Measurements from ENCODE around the gene COX4I2. TPM values are rescaled to one million over a fixed set of nuclear protein-coding genes. Genes with fewer than 3 reads are reported as not detected.
"Not testable (repeated sequence)": the region's sequence is repeated elsewhere in the genome, so short reads cannot be mapped to it uniquely, and the experiment has no call there.

Gene COX4I2
- total and polyA plus RNA-seq, 5 donors from 2014 or later: not detected

DNA sequence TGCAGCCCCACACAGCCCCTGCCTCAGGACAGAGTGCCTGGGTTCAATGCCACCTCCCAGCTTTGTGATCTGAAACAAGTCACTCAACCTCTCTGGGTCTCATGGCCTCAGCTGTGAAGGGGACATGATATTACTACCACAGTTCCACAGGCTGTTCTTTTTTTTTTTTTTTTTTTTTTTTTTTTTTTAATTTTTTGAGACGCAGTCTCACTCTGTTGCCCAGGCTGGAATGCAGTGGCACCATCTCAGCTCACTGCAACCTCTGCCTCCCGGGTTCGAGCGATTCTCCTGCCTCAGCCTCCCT, 41.3 kb upstream of the COX4I2 start:
- DNase-seq; H3K27ac Mint-ChIP-seq; H3K27me3 ChIP-seq (ENCODE audit: control insufficient read depth, insufficient read depth, low read length); H3K4me3 Mint-ChIP-seq; H3K4me1 ChIP-seq (ENCODE audit: control insufficient read depth, insufficient read depth, low read length, poor library complexity, severe bottlenecking); H3K36me3 ChIP-seq (ENCODE audit: control insufficient read depth, insufficient read depth, low read length); ATAC-seq (ENCODE audit: low read depth in 2 of 2); H3K9me3 ChIP-seq (ENCODE audit: control insufficient read depth in 2 of 2, low read length in 2 of 2); H3K27me3 Mint-ChIP-seq; H3K36me3 Mint-ChIP-seq; H3K4me1 Mint-ChIP-seq; H3K4me3 ChIP-seq (ENCODE audit: low read depth, low read length); H3K27ac ChIP-seq (ENCODE audit: insufficient read depth, low read length, poor library complexity, severe bottlenecking); H3K9me3 Mint-ChIP-seq: not testable (repeated sequence)

DNA sequence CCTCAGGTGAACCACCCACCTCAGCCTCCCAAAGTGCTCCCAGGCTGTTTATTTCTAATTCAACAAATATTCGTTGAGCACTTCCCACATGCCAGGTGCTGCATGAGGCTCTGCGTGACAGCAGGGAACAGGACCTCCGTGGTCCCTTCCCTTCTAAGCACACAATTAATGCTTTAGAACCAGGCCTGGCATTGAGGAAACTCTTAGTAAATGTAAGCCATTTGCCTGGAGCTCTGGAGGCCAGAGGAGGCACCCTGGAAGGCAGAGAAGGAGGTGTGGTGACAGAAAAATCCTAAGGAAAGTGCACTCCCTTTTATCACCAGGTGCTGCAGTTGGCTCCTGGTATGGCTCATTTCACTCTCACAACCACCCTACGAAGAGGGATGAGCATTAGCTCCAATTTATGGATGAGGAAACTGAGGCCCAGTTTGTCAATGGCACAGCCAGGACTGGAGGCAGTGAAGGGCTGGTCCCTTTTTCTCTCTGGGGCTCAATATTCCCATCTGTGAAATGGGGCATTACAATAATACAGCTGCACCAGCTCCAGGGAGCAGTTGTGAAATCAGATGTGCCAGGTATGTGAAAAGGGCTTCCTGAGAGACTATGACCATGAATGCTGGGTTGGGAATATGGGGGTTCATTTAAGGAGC, 40.8 kb upstream of the COX4I2 start:
- H3K9me3 Mint-ChIP-seq: no peaks in the 10 kb centered on the region
- DNase-seq (no peak), ATAC-seq (ENCODE audit: low read depth in 2 of 2) (no peak)
- no peaks in the 10 kb centered on the region for H3K36me3 Mint-ChIP-seq
- H3K4me1 Mint-ChIP-seq: peaks cover 0 to 3% (median 0%) of the 10 kb centered on the region in 4 donors
- H3K36me3 ChIP-seq (ENCODE audit: control insufficient read depth, insufficient read depth, low read length): no peaks in the 10 kb centered on the region
- no peaks in the 10 kb centered on the region for H3K27me3 ChIP-seq (ENCODE audit: control insufficient read depth, insufficient read depth, low read length)
- H3K27ac Mint-ChIP-seq: no peak overlapping the region
- no peak overlapping the region for H3K4me3 Mint-ChIP-seq
- no peak overlapping the region for H3K27ac ChIP-seq (ENCODE audit: insufficient read depth, low read length, poor library complexity, severe bottlenecking)
- H3K9me3 ChIP-seq (ENCODE audit: control insufficient read depth in 2 of 2, low read length in 2 of 2): no peaks in the 10 kb centered on the region
- peaks cover 4% of the 10 kb centered on the region for H3K27me3 Mint-ChIP-seq
- no peaks in the 10 kb centered on the region for H3K4me1 ChIP-seq (ENCODE audit: control insufficient read depth, insufficient read depth, low read length, poor library complexity, severe bottlenecking)
- no peak overlapping the region for H3K4me3 ChIP-seq (ENCODE audit: low read depth, low read length)

DNA sequence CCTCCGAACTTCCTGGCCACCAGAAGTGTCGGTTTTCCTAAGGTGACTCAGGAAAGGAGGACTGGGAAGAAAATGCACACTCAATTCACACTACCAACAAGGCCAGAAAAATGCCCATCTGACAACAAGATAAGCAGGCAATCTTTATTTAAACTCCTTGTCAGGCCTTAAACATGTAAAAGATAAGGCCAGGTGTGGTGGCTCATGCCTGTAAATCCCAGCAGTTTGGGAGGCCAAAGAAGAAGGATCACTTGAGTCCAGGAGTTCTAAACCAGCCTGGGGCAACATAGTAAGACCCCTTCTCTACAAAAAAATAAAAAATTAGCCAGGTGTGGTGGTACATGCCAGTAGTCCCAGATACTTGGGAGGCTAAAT, 40.2 kb upstream of the COX4I2 start:
- H3K9me3 Mint-ChIP-seq: no peaks in the 10 kb centered on the region
- peaks cover 4% of the 10 kb centered on the region for H3K27me3 Mint-ChIP-seq

DNA sequence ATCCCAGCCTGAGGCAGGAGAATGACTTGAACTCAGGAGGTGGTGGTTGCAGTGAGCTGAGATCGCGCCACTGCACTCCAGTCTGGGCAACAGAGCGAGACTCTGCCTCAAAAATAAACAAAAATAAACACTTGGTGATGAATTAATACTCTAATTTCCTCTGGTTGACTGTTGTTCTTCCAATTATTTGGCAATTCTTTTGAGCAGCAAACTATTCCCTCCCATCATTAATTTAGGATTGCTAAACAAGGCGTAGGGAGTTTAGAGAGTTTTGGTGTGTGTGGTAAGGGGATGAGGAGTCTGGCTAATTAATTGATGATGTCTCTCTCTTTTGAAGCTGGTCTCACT, 35.3 kb upstream of the COX4I2 start:
- ATAC-seq (ENCODE audit: low read depth in 2 of 2) (no peak), DNase-seq (no peak)
- no peaks in the 10 kb centered on the region for H3K9me3 ChIP-seq (ENCODE audit: control insufficient read depth in 2 of 2, low read length in 2 of 2)
- H3K9me3 Mint-ChIP-seq: peaks cover 0 to 3% (median 0%) of the 10 kb centered on the region in 7 donors
- no peak overlapping the region for H3K27ac ChIP-seq (ENCODE audit: insufficient read depth, low read length, poor library complexity, severe bottlenecking)
- H3K4me1 ChIP-seq (ENCODE audit: control insufficient read depth, insufficient read depth, low read length, poor library complexity, severe bottlenecking): peaks cover 40% of the 10 kb centered on the region
- peaks cover 43% of the 10 kb centered on the region for H3K27me3 Mint-ChIP-seq
- H3K4me1 Mint-ChIP-seq: peaks cover 11 to 34% (median 24%) of the 10 kb centered on the region in 4 donors
- H3K36me3 Mint-ChIP-seq: no peaks in the 10 kb centered on the region
- peak overlapping the region; percentile 11 for H3K4me3 ChIP-seq (ENCODE audit: low read depth, low read length)
- peak overlapping the region in 1 of 3 donors; percentile 59 for H3K27ac Mint-ChIP-seq
- H3K4me3 Mint-ChIP-seq: peak overlapping the region in 1 of 4 donors; percentile 79
- H3K36me3 ChIP-seq (ENCODE audit: control insufficient read depth, insufficient read depth, low read length): no peaks in the 10 kb centered on the region
- H3K27me3 ChIP-seq (ENCODE audit: control insufficient read depth, insufficient read depth, low read length): peaks cover 3% of the 10 kb centered on the region

More for the DNA sequence above, 40.2 kb upstream of the COX4I2 start:
- Mint-ChIP-seq H3K27ac (no peak overlapping the region), H3K4me1 (peaks cover 0 to 3% (median 1%) of the 10 kb centered on the region in 4 donors), H3K4me3 (no peak overlapping the region), H3K36me3 (no peaks in the 10 kb centered on the region)
- H3K27me3 ChIP-seq (ENCODE audit: control insufficient read depth, insufficient read depth, low read length): no peaks in the 10 kb centered on the region
- H3K4me3 ChIP-seq (ENCODE audit: low read depth, low read length): no peak overlapping the region
- H3K27ac ChIP-seq (ENCODE audit: insufficient read depth, low read length, poor library complexity, severe bottlenecking): no peak overlapping the region
- H3K9me3 ChIP-seq (ENCODE audit: control insufficient read depth in 2 of 2, low read length in 2 of 2): no peaks in the 10 kb centered on the region
- no peak for DNase-seq
- H3K36me3 ChIP-seq (ENCODE audit: control insufficient read depth, insufficient read depth, low read length): no peaks in the 10 kb centered on the region
- H3K4me1 ChIP-seq (ENCODE audit: control insufficient read depth, insufficient read depth, low read length, poor library complexity, severe bottlenecking): peaks cover under 1% of the 10 kb centered on the region
- ATAC-seq (ENCODE audit: low read depth in 2 of 2): no peak

DNA sequence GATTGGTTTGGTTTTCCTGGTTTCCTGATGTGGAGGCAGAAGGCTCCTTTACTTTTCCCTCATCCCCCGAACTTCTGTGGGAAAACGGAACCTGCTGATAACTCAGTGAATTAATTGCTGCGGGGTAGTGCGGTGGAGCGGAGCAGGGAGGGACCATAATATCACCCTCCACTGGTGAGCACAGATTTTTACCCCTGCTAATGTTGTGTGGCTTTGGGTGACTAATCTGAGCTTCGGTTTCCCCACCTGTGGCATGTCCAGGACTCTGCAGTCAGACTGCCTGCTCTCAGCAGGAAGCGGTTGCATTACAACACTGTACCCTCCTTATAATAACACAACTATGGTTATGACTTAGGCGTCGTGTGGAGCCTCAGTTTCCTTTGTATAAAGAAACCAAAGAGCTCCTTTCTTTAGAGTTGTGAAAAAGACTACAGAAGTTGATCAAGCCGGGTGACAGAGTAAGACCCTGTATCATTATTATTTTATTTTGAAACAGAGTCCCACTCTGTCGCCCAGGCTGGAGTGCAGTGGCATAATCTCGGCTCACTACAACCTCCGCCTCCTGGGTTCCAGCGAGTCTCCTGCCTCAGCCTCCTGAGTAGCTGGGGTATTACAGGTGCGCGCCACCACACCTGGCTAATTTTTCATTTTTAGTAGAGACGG, 34.8 kb upstream of the COX4I2 start:
- ATAC-seq (ENCODE audit: low read depth in 2 of 2) (peak; percentile 63 to 64), DNase-seq (peak; percentile 28 to 77 (median 52))
- Mint-ChIP-seq H3K9me3 (peaks cover 0 to 3% (median 0%) of the 10 kb centered on the region in 7 donors), H3K27me3 (peaks cover 47% of the 10 kb centered on the region), H3K27ac (peak overlapping the region in 2 of 3 donors; percentile 1 to 59), H3K4me1 (peaks cover 11 to 34% (median 24%) of the 10 kb centered on the region in 4 donors), H3K36me3 (no peaks in the 10 kb centered on the region), H3K4me3 (peak overlapping the region; percentile 58 to 79 (median 74))
- no peaks in the 10 kb centered on the region for H3K9me3 ChIP-seq (ENCODE audit: control insufficient read depth in 2 of 2, low read length in 2 of 2)
- peak overlapping the region; percentile 13 for H3K4me3 ChIP-seq (ENCODE audit: low read depth, low read length)
- H3K4me1 ChIP-seq (ENCODE audit: control insufficient read depth, insufficient read depth, low read length, poor library complexity, severe bottlenecking): peaks cover 40% of the 10 kb centered on the region
- no peak overlapping the region for H3K27ac ChIP-seq (ENCODE audit: insufficient read depth, low read length, poor library complexity, severe bottlenecking)
- H3K36me3 ChIP-seq (ENCODE audit: control insufficient read depth, insufficient read depth, low read length): no peaks in the 10 kb centered on the region
- H3K27me3 ChIP-seq (ENCODE audit: control insufficient read depth, insufficient read depth, low read length): peaks cover 7% of the 10 kb centered on the region

DNA sequence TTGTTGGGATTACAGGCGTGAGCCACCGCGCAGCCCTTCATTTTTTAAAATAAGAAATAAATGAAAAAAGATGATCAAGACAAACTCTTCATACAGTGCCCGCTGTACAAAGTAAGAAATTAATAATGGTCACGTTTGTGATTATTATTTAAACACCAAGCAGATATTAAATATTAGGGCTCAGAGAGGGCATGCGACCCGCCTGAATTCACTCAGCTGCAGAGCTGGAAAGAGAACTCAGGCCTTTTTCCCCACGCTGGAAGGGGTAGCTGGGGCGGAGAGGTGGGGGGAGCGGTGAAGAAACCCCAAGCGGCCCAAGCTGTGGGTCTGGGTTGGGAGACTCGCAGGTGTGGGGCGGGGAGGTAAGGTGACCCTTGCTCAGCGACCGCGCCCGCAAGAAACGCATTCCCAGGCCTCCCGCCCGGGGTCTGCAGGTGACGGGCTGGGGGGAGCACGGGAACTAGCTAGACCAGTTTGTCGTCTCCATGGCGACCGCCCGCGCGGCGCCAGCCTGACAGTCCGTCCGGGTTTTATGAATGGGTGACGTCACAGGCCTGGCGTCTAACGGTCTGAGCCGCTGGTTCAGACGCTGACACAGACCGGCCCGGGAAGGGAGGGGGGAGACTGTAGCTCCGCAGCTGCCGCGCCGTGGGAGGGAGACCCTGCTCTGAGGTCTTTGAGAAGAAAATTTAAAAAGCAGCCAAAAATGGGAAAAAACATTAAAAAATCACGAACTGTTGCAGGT, 33.7 kb upstream of the COX4I2 start:
- Histone ChIP-seq H3K4me3 (ENCODE audit: low read depth, low read length) (peak overlapping the region; percentile 82), H3K36me3 (ENCODE audit: control insufficient read depth, insufficient read depth, low read length) (no peaks in the 10 kb centered on the region), H3K4me1 (ENCODE audit: control insufficient read depth, insufficient read depth, low read length, poor library complexity, severe bottlenecking) (peaks cover 40% of the 10 kb centered on the region), H3K27ac (ENCODE audit: insufficient read depth, low read length, poor library complexity, severe bottlenecking) (no peak overlapping the region), H3K9me3 (ENCODE audit: control insufficient read depth in 2 of 2, low read length in 2 of 2) (no peaks in the 10 kb centered on the region), H3K27me3 (ENCODE audit: control insufficient read depth, insufficient read depth, low read length) (peaks cover 7% of the 10 kb centered on the region)
- Mint-ChIP-seq H3K4me3 (peak overlapping the region; percentile 90 to 100 (median 96)), H3K27ac (peak overlapping the region in 1 of 3 donors; percentile 69), H3K4me1 (peaks cover 11 to 34% (median 24%) of the 10 kb centered on the region in 4 donors), H3K27me3 (peaks cover 52% of the 10 kb centered on the region), H3K9me3 (peaks cover 0 to 3% (median 0%) of the 10 kb centered on the region in 7 donors), H3K36me3 (no peaks in the 10 kb centered on the region)
- ATAC-seq (ENCODE audit: low read depth in 2 of 2) (peak; percentile 15 to 24), DNase-seq (peak; percentile 62 to 82 (median 81))

DNA sequence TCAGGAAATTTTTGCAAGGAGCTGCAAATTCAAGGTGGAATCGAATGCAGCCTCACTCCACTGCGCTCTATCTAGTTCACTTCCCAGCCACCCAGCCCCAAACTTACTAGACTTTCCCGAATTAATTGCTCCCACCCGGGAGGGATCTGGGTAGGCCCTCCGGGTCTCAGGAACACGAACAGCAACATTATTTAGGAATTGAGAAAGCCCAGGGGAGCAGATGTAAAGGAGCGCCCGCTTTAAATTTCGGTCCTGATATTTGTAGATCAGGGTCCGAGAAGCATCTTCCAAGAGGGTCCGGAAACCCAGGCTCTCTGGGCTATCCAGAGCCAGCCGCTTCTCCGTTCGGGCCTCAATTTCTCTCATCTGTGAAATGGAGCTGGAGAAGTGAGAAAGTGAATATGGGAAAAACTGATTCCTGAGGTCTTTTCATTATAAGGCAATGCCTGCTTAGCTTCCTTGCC, 33.1 kb upstream of the COX4I2 start:
- Histone ChIP-seq H3K27ac (ENCODE audit: insufficient read depth, low read length, poor library complexity, severe bottlenecking) (no peak overlapping the region), H3K9me3 (ENCODE audit: control insufficient read depth in 2 of 2, low read length in 2 of 2) (no peaks in the 10 kb centered on the region), H3K4me1 (ENCODE audit: control insufficient read depth, insufficient read depth, low read length, poor library complexity, severe bottlenecking) (peaks cover 40% of the 10 kb centered on the region), H3K36me3 (ENCODE audit: control insufficient read depth, insufficient read depth, low read length) (no peaks in the 10 kb centered on the region), H3K27me3 (ENCODE audit: control insufficient read depth, insufficient read depth, low read length) (peaks cover 9% of the 10 kb centered on the region), H3K4me3 (ENCODE audit: low read depth, low read length) (peak overlapping the region; percentile 82)
- Mint-ChIP-seq H3K9me3 (peaks cover 0 to 3% (median 0%) of the 10 kb centered on the region in 7 donors), H3K4me3 (peak overlapping the region; percentile 90 to 100 (median 96)), H3K36me3 (no peaks in the 10 kb centered on the region), H3K4me1 (peaks cover 11 to 34% (median 24%) of the 10 kb centered on the region in 4 donors), H3K27me3 (peaks cover 53% of the 10 kb centered on the region), H3K27ac (peak overlapping the region; percentile 48 to 93 (median 79))
- DNase-seq (no peak), ATAC-seq (ENCODE audit: low read depth in 2 of 2) (no peak)

Data from CD4-positive, CD25-positive, alpha-beta regulatory T cell (primary cell).